GM06990 (cell line): ENCODE results near the gene CA12.

Experiments used
- DNase-seq: peaks from one replicate; pipeline ENCODE4 v3.0.0-alpha.2; 2011; ENCODE audit not compliant: insufficient read length; ENCODE audit errors: extremely low read depth
- H3K27me3 ChIP-seq: replicated peaks from 2 replicates; pipeline ENCODE4 v1.6.0; 2011; ENCODE audit warnings: low read length; ENCODE audit not compliant: control insufficient read depth, insufficient read depth
- H3K36me3 ChIP-seq: 2 replicates; pipeline ENCODE4 v1.5.1; 2011; ENCODE audit warnings: low read length; ENCODE audit not compliant: control insufficient read depth, insufficient read depth
- H3K4me3 ChIP-seq: replicated peaks from 2 replicates; pipeline ENCODE4 v1.5.1; 2011; ENCODE audit warnings: low read depth, mild to moderate bottlenecking, control low read depth, low read length
- TF ChIP-seq, protein P1 (sequence below): IDR thresholded peaks from 2 replicates; pipeline ENCODE4 v1.5.1; 2011; ENCODE audit warnings: low read length, control low read depth, mild to moderate bottlenecking, inconsistent platforms; ENCODE audit not compliant: insufficient read depth, poor library complexity, severe bottlenecking

Gene CA12

DNA sequence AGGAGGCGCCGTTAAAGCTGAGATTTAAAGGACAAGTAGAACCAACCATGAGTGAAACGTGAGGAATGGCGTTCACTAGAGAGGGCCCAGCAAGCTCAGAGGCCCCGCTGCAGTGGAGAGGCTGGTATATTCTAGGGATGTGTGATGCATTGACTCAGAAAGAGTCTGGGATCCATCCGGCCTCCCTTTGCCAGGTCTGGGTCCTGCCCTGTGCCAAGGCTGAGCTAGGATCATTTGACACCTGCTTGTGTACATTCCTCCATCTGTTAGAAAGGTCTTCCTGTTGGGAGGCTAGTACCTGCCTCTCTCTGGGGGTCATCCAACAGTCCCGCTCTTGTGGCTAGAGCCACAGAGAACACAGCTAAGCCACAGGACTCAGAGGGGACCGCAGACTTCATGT is 28.4 kb downstream of the CA12 start:
- no peak for DNase-seq
- no peaks in the 10 kb centered on the region for H3K36me3 ChIP-seq

DNA sequence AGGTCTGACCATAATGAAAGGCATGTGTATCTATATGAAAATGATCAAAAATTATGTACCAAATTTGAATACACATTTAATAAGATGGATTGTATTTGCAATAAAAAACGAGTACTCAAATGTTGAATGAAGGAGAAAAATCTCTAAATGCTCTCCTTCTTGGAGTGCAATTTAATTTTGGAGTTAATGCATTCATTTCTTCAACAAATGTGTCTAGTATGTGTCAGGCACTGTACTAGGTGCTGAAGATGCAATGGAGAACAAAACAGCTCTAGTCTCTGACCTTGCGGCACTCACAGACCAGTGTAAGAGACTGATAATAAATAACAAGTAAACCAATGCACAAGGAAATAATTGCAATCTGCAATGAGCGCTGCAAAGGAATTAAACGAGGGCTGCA is 28.8 kb downstream of the CA12 start:
- no peak for DNase-seq
- no peak overlapping the region for H3K4me3 ChIP-seq
- TF ChIP-seq, protein P1, sequence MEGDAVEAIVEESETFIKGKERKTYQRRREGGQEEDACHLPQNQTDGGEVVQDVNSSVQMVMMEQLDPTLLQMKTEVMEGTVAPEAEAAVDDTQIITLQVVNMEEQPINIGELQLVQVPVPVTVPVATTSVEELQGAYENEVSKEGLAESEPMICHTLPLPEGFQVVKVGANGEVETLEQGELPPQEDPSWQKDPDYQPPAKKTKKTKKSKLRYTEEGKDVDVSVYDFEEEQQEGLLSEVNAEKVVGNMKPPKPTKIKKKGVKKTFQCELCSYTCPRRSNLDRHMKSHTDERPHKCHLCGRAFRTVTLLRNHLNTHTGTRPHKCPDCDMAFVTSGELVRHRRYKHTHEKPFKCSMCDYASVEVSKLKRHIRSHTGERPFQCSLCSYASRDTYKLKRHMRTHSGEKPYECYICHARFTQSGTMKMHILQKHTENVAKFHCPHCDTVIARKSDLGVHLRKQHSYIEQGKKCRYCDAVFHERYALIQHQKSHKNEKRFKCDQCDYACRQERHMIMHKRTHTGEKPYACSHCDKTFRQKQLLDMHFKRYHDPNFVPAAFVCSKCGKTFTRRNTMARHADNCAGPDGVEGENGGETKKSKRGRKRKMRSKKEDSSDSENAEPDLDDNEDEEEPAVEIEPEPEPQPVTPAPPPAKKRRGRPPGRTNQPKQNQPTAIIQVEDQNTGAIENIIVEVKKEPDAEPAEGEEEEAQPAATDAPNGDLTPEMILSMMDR: no peak
- no peaks in the 10 kb centered on the region; the same call in none of the 2 replicates for H3K27me3 ChIP-seq
- H3K36me3 ChIP-seq: no peaks in the 10 kb centered on the region

More for the DNA sequence above, 28.4 kb downstream of the CA12 start:
- Histone ChIP-seq H3K4me3 (no peak overlapping the region), H3K27me3 (no peaks in the 10 kb centered on the region; the same call in none of the 2 replicates)
- TF ChIP-seq, protein P1: no peak

DNA sequence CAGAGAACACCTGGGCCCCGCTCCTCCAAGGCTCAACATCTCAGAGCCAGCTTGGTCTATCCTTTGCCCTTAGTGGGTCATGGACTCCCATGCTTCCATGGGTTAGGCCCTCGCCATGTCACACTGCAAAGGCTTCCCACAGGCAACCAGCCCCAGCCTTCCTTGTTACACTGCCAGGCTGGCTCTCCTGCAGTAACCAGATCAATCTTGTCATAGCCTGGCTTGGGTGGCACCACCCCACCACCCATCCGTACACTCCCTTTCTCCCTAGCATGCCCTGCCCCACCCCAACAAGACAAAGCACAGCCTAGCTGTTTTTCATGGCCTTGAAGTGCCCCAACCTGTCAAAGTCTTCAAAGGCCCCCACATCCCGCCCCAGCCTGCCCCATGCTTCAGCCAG is 30.5 kb downstream of the CA12 start:
- no peaks in the 10 kb centered on the region; the same call in none of the 2 replicates for H3K27me3 ChIP-seq
- no peak for DNase-seq
- TF ChIP-seq, protein P1: no peak
- no peak overlapping the region for H3K4me3 ChIP-seq
- no peaks in the 10 kb centered on the region for H3K36me3 ChIP-seq

DNA sequence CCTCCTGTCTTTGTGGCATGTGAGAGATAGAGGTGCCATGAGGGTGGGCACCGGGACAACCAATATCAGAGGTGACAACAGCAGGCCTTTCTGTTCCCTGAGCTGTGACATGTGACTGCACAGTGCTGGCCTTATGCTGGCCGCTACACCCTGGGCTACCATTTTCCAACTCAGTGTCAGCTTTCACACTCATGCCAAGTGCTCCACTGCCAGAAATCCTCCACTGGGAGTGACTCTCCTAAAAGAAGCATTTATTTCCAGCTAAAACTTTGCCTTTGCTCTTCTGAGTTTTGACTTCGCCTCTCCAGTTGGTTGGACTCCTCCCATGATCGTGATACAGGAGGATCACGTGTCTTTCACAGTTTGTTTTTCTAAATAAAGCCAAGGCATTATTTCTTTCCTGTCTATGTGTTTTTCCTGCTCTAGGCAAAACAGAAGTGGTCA is 31.4 kb downstream of the CA12 start:
- DNase-seq: no peak
- Histone ChIP-seq H3K4me3 (no peak overlapping the region), H3K36me3 (no peaks in the 10 kb centered on the region), H3K27me3 (no peaks in the 10 kb centered on the region; the same call in none of the 2 replicates)
- TF ChIP-seq, protein P1: no peak

DNA sequence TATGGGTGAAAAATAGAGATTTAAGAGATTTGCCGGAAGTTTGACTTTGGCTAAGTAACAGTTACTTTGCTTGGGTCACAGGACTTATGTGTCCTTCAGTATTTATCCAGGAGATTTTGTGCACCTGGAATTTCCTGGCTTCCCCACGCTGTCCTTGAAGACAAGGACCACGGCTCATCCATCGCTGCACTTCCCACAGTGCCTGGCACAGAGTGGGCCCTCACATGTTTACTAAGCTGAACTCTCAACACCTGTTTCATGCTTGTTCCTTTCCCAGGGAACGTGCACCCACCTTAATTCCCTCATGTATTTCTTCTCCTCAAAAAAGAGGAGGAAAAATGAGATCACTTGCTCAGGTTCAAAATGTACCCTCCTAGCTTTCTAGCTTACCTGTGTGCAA is 32.0 kb downstream of the CA12 start:
- Histone ChIP-seq H3K36me3 (no peaks in the 10 kb centered on the region), H3K27me3 (peaks cover 1% of the 10 kb centered on the region), H3K4me3 (no peak overlapping the region)
- no peak for DNase-seq
- TF ChIP-seq, protein P1: no peak

DNA sequence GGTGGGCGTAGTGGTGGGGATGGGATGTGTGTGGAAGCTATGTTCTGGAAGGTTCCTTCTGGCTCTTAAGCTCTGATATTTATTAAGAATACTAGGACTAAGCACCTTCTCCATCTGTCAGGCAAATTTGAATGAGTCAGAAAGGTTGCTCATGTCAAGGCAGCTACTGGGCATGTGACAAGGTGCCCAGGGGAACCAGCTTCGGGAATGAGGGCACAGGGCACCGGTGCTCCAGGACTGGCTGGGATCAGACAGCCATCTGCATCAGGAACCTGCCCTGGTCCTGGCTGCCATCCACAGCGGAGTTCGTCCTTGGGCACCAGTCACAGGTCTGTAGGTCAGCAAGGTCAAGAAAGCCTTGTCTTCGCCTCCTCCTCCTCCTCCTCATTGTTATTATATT is 32.5 kb downstream of the CA12 start:
- DNase-seq: no peak
- no peak overlapping the region for H3K4me3 ChIP-seq
- TF ChIP-seq, protein P1: no peak
- H3K27me3 ChIP-seq: peaks cover 1% of the 10 kb centered on the region; the same call in 1 of the 2 replicates
- H3K36me3 ChIP-seq: no peaks in the 10 kb centered on the region
